VCaP (cell line): Measurements from ENCODE around the gene ALDH7A1.
A peak's percentile ranks its signal among the peaks of the same experiment; 100 is the strongest.

ENCODE experiments used
- H3K27ac ChIP-seq: fragments of 450-650 bp; 2 replicates; pipeline ENCODE4 v1.5.1; 2017
- TF ChIP-seq, protein P1 (sequence below): fragments of 450-650 bp; conservative IDR thresholded peaks from 2 replicates; pipeline ENCODE4 v1.5.1; 2017; ENCODE audit warnings: mild to moderate bottlenecking, moderate library complexity

Gene ALDH7A1

DNA sequence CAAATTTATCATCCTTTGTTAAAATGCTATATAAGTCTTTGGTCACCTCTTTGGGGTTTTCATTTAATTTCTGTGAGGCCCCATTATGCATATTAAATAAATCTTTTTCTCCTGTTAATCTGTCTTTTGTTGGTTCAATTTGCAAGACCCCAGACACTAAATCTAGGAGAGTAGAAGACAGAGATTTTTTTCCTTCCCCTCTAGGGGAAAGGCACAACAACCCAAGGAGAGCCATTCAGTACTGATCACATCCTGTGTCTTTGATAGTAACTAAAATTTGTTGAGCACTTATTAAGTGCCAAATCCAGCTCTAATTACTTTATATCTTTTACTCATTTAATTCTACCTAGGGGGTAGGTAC is 74.4 kb downstream of the ALDH7A1 start:
- peak overlapping the region; percentile 96 for H3K27ac ChIP-seq
- TF ChIP-seq, protein P1, sequence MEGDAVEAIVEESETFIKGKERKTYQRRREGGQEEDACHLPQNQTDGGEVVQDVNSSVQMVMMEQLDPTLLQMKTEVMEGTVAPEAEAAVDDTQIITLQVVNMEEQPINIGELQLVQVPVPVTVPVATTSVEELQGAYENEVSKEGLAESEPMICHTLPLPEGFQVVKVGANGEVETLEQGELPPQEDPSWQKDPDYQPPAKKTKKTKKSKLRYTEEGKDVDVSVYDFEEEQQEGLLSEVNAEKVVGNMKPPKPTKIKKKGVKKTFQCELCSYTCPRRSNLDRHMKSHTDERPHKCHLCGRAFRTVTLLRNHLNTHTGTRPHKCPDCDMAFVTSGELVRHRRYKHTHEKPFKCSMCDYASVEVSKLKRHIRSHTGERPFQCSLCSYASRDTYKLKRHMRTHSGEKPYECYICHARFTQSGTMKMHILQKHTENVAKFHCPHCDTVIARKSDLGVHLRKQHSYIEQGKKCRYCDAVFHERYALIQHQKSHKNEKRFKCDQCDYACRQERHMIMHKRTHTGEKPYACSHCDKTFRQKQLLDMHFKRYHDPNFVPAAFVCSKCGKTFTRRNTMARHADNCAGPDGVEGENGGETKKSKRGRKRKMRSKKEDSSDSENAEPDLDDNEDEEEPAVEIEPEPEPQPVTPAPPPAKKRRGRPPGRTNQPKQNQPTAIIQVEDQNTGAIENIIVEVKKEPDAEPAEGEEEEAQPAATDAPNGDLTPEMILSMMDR, result no peak

DNA sequence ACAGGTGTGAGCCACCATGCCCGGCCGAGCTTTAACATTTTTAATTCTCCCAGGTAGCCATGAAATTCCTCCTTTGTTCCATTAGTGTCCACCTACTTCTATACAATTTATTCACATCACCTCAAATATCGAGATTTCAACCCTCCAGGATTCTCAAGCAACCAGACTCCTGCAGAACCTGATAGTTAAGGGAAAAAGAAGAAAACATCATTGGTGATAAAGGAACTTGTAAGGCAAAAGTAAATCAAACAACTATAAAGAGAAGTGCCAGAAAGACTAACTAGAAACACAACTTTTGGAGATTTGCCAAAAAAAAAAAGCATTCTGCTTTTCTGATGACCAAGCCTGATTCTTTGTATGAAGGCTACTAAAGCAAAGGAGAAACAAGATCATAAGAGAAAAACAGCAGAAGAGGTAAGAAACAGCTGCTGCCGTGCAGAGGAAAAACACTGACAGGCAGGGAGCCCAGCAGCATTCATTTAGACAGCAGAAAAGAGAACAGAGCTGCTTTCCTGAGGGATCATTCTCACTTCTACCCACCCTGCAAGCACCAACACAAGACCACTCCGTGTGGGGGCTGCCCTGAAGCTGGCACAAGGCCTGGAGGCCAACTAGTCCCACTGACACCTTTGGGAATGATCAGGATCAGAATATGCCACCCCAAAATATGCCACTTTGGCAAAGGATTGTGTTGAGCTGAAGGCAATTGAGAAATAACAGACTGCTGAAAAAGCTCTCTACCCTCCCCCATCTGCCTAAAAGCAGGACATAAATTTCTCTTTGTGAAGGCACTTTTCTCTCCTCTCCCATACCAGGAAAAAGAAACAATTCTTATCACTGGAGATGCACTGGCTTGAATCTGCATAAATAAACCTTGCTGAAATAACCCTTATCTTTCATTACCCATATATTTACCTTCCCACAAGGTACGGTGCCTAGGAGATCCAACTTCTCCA is 75.1 kb downstream of the ALDH7A1 start:
- TF ChIP-seq, protein P1, result no peak
- H3K27ac ChIP-seq, result peak overlapping the region; percentile 96

DNA sequence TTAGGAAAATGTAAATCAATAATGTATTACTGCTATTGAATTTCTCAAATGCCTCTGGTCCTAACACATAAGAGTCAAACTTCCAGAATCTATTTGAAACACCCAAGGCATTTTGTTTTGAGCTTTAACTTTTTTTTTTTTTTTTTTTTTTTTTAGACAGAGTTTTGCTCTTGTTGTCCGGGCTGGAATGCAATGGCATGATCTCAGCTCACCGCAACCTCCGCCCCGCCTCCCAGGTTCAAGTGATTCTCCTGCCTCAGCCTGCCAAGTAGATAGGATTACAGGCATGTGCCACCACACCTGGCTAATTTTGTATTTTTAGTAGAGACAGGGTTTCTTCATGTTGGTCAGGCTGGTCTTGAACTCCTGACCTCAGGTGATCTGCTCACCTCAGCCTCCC is 75.8 kb downstream of the ALDH7A1 start:
- H3K27ac ChIP-seq, result peak overlapping the region; percentile 96

DNA sequence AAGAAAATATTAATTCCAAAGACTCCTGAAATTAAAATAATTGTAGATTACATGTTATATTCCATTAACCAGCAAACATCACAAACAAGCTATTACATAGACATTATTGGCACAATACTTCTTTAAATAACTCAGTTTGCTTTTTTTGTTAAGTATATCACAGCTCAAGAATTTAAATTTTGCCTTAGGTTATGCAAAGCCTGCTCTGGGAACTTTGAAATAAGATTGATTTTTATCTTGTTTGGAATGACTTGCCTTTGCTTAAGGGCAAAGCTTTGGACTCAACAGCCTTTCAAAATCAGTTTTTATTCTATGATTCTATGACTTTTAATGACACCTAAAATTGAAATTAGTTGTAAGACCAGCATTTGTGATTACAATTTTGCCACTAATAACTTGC is 78.2 kb downstream of the ALDH7A1 start:
- H3K27ac ChIP-seq, result peak overlapping the region; percentile 96
- TF ChIP-seq, protein P1, result no peak

DNA sequence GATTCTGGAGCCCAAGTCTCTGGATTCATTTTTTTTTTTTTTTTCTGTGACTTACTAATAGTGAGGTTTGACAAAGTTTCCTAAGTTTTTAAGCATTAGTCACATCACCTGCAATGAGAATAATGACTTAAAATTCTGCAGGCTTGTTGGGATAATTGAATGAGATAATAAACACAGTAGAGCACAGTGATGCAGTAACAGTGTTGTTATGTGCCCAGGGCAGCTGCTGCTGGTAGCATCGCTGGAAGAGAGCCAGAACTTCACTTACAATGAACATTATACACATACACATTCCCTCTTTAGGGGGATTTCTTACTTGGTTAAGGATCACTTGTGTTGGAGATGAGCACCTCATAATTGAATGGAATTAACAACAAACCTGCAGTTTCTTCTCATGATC is 78.9 kb downstream of the ALDH7A1 start:
- TF ChIP-seq, protein P1, result no peak
- peak overlapping the region; percentile 96 for H3K27ac ChIP-seq

DNA sequence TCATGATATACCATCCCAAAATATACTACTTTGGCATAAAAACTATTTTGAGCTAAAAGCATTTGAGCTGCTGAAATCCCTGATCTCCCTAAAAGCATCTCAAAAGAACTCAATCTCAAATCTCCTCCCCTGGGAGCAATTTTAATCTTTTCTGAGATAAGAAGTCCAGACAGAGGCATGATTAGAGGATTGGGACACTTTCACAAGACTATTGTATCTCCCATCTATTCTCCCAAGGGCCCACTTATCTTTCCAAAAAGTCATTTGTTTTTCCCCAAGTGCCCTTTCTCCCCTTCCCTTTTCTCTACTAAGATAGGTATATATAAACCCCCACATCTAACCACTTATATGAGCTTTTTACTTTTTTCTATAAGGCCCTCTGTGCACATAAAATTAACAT is 79.7 kb downstream of the ALDH7A1 start:
- TF ChIP-seq, protein P1, result no peak
- peak overlapping the region; percentile 96; the same call in 1 of the 2 replicates for H3K27ac ChIP-seq

DNA sequence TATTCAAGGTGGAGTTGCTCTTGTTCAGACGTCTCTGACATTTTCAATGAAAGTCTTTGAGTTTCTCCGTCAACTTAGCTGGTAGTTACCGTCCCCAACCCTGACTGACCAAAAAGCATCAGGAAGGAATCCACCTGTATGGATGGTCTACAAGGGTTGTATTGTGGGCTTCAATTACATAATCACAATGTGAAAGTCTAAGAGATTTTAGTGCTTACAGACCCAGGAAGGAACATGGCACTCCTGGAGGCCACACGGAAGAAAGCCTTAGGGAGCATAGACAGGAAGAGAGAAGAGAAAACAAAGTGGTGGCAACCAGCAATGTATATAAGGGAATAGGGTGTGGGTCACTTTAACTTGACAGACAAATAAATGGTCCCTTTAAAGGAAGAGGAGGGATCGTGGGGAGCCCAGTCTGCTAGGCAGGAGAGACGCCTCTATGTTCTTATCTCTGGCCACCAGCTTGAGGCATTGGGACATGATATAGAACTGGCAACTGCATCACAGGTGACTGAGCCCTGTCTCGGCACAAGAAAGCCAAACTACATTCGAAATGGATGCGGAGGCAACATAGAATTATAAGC is 80.4 kb downstream of the ALDH7A1 start:
- TF ChIP-seq, protein P1, result no peak
- H3K27ac ChIP-seq, result no peak overlapping the region

DNA sequence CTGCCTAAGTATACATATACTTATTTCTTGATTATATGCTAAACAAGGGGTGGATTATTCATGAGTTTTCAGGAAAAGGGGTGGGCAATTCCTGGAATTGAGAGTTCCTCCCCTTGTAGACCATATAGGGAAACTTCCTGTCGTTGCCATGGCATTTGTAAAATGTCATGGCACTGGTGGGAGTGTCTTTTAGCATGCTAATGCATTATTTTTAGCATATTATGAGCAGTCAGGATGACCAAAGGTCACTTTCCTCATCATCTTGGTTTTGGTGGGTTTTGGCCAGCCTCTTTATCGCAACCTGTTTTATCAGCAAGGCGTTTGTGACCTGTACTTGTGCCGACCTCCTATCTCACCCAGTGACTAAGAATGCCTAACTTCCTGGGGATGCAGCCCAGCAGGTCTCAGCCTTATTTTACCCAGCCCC is 80.9 kb downstream of the ALDH7A1 start:
- TF ChIP-seq, protein P1, result no peak
- H3K27ac ChIP-seq, result no peak overlapping the region
